ELR (cell line): ENCODE data around the gene TACC2.

Source experiments
- DNase-seq: peaks from one replicate; pipeline ENCODE4 v3.0.0-alpha.2; 2015; ENCODE audit warnings: low read depth

TACC2 gene

DNA sequence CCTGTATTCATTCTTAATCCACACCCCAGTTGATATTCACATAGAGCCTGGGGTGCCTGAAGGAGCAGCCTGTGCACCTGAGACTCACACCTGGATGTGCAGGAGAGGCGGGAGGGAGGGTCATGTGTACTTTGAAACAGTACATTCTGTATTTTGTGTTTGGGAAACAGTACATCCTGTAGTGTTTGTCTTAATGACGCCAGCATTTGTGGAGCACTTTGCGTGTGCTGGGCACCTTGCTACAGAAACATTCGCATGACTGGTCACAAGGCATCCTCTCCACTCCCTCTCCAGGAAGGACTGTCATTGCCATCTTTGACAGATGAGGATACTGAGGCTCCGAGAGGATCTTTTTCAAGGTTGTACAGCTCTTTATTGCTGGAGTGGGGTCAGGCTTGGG lies 132.1 kb downstream of the TACC2 start:
- DNase-seq, result no peak

DNA sequence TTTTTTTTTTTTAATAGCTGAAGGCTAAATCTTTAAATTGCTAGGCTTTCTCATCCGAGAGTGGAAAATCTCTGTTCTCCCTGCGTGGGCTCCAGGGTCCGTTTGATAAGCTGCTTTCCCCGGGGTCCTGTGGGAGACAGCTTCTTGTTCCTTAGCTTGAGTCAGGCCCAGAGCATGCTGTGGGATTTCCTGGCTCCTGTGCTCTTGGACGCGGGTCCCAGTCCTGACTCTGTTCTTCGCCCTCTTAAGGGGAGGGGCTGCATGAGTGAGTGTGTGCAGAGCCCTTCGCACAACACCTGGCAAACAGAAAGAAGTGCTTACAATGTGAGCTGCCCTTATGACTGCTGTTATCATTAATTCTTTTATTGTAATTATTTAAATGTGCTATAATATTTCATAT lies 133.5 kb downstream of the TACC2 start:
- DNase-seq, result no peak

DNA sequence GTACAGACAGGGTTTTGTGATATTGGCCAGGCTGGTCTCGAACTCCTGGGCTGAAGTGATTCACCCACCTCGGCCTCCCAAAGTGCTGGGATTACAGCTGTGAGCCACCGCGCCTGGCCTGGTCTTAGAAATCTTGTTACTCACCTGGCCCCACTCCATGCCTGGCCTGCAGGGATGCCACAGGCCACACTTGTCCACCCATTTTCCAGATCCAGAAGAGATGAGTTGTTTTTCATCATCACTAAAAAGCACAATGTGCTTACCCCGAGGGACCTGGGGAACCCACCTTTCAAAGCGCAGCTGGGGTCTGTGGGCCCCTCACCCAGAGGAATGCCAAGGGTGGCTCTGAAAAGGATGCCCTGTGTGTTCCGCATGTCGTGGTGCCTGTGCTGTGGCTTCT lies 134.2 kb downstream of the TACC2 start:
- DNase-seq, result no peak

DNA sequence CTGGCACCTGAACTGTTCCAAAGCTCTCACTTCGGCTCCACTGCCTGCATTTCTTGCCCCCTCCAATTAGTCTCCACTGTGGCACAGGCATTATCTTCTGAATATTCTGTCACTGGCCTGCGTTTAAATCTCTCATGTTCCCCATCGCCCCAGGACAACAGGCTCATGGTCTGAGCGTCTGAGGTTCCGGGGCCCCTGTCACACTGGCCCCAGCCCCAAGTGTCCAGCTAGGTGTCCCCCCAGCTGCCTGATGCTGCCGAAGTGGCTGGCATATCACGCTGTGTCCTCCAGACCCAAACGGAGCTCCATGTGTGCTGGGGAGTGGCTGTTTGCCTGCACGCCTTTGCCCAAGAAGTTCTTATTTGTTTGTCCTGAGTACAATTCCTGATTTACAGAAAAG lies 135.4 kb downstream of the TACC2 start:
- DNase-seq, result no peak

DNA sequence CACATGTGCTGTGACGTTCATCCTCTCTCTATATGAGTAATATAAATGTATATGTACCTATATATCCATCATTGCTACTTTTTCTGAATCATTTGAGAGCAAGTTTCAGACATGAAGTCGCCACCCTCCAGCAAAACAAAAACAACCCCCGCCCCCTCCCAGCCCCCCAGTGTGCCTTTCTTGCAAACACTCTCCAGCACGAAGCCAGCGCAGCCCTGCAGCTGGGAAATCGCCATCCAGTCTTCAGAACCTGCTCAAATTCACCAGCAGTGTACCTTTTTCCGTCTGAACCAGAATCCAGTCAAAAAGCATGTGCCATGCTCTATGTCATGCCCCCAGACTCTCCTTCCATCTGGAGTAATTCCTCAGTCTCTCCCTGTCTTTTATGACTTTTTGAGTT lies 135.8 kb downstream of the TACC2 start:
- no peak for DNase-seq

DNA sequence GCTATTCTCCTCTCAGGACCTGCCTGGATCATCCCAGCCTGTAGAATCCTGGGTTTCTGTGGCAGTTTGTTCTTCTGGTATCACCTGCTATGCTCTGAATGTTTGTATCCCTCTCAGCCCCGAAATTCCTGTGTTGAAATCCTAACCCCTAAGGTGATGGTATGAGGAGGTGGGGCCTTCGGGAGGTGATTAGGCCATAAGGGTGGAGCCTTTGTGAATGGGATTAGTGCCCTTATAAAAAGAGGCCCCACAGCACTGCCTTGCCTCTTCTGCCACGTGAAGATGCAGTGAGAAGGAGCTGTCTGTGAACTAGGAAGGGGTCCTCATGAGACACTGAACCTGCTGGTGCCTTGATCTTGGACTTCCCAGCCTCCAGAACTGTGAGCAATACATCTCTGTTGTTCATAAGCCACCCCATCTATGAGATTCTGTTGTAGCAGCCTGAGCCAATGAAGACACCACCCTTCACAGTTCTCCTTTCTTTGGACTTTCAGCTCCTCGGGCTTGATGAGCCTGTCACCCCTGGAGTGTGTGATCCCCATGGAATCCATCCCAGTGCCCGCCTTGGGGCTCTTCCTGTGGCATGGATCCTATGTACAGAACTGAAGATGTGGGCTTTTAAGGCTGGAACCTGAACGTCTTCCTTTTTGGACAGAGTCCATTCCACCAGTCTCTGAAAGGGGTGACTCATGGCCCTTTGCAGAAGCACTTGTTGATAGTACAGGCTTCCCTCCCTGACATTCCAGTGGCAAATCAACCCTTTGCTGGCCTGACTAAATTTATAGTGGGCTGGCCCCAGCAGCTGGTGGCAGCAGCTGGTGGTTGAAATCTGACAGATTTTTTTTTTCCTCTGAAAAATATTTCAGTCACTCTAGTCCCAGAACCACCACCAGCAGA lies 138.0 kb downstream of the TACC2 start:
- DNase-seq, result peak; percentile 95

DNA sequence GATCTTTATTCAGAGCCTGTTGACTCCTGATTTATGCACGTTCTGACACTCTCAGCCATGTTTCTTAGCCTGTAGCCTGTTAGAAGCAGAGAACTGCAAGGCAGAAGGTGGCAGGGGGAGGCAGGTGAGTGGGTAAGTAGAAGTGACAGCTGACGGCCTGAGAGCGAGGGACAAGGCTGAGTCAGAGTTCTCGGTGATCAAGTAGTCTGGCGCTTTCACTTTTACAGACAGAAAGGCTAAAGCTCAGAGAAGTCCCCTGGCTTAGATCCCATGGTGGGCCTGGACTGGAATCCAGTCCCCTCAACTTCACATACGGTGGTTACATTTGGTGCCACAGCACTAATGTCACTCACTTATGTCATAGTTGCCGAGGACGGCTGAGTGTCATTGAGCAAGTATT lies 139.0 kb downstream of the TACC2 start:
- DNase-seq, result peak; percentile 35

DNA sequence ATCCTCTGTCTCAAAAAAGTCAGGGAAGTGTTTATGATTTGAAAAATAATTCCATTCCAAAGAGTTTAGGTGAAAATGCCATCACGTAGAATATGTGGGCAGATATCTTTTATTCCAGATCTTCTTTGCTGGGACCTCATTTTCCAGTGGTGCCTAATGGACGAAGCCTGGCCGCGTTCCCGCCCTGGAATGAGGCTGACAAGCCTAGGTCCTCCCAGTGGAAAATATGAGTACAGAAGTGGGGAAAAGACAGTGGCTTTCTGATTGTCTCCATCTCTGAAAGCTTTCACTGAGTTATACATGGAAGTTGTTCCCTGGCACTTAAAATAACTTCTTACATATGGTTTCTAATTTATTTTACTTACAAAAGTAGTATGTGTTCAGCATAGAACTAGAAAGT lies 139.4 kb downstream of the TACC2 start:
- DNase-seq, result no peak

DNA sequence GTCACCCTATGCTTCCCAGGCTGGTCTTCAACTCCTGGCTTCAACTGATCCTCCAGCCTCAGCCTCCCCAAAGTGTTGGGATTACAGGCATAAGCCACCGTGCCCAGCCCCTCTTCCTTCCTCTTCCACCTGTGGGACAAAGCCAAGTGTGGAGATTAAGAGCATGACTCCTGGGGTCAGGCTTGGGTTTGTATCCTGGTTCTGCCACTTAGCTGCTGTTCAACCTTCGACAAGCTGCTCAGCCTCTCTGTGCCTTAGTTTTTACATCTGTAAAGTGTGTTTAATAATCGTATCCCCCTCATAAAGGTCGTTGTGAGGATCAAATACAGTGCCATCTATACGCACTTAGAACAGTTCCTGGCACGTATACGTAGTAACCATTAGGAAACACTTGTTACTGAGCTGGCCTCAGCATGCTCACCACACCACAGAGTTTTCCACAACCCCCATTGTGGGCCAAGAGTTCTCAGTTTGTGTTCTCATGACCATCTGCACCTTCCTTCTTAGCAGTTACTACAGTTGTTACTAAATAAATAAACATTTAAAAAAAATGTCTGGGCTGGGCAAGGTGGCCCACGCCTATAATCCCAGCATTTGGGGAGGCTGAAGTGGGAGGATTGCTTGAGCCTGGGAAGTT lies 141.6 kb downstream of the TACC2 start:
- no peak for DNase-seq

DNA sequence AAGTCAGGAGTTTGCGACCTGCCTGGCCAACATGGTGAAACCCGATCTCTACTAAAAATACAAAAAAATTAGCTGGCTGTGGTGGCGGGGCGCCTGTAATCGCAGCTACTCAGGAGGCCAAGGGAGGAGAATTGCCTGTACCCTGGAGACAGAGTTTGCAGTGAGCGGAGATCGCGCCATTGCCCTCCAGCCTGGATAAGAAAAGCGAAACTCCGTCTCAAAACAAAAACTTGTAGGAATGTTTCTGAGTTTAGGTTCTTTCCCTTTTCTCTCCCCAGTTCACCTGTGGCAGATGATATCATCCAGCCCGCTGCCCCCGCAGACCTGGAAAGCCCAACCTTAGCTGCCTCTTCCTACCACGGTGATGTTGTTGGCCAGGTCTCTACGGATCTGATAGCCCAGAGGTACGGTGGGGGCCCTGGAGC lies 143.4 kb downstream of the TACC2 start:
- no peak for DNase-seq

DNA sequence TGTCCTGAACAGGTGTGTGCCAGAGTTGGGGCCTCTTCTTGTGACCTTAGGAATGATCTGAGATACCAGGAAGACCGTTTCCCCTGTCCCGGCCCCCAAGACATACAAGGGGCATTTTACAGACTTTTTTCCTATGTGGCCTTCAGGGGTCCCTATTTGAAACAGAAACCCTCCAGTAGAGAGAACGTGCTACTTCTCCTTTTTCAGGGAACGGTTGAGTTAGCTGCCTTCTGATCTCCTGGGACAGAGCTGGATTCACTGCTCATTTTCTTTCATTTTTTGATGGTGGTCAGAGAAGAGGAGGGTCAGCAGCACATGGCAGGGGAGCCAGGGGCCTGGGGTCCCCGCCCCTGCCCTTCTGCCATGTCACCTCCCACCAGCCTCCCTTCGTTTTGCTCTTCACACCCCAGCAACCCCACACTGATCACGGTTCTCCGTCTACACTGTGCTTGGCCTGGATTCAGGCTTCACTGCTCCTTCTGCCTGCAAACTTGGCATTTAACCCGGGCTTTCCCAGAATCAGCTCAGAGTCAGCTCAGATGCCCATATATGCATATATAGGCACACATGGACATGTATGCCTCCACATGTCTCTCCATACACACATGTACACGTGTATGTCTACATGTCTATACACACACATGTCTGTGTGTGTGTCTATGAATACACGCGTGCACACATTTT lies 144.1 kb downstream of the TACC2 start:
- no peak for DNase-seq

DNA sequence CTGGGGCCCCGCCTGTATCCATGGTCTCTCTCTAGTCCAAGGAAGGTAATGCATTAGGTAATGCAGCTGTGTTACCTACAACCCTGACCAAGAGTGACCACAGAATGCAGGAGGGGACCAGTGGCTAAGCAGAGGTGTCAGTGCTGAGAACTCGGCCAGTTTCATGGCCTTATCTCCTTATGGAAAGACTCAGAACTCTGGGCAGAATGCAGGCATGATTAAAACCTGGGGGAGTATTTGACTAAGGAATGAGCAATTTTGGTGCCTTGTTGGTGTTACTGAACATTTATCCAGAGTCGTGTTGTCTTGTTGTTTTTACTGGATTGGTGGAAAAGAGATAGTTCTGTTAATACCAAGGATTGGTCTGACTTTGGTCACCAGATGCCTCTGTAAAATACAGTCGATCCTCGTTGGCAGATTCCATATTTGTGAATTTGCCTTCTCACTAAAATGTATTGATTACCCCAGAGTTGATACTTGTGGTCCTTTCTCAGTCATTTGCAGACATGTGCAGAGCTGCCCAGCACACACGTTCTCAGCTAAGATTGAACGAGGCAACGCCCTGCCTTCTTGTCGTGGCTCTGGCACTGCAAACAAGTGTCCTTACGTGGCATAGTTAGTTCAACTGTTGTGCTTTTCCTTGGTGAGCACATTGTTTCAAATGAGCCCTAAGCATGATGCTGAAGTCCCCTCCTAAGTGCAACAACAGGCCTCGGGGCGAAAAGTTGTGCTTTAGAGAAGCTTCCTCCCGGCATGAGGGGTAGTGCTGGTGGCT lies 146.5 kb downstream of the TACC2 start:
- DNase-seq, result no peak

DNA sequence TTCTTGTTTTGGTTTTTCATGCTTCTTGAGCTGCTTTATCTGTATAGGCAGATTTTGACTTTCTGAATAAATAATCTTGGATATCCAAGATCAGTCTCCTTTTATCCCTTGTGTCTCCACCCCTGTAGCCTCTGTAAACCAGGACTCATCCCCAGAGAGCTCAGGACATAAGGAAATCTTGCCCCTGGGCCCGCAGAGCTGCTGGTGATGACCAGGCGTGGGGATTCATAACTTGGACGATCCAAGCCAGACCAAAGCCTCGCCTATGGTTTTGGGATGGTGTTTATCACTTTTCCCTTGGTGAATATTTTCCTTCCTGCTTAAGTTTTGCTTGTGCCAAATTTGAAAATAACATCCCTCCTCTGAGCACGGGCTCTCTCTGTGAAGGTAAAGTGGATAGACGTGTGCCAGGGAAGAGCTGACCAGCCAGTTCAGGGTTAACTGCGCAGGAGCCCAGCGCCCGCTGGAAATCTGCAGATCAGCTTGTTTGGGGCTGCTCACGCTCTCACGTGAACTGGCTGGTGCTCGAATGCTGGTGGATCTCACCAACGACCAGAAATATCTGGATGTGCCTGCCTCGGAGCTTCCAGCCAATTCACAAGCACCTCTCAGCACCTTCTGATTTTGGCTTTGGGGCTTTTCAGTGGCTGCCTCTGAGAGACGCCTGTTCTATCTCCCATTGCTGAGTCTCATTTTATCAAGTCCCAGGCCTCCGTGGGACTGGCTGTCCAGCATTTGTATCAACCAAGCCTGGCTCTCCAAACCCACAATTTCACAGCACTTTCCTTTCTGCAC lies 150.1 kb downstream of the TACC2 start:
- DNase-seq, result no peak

DNA sequence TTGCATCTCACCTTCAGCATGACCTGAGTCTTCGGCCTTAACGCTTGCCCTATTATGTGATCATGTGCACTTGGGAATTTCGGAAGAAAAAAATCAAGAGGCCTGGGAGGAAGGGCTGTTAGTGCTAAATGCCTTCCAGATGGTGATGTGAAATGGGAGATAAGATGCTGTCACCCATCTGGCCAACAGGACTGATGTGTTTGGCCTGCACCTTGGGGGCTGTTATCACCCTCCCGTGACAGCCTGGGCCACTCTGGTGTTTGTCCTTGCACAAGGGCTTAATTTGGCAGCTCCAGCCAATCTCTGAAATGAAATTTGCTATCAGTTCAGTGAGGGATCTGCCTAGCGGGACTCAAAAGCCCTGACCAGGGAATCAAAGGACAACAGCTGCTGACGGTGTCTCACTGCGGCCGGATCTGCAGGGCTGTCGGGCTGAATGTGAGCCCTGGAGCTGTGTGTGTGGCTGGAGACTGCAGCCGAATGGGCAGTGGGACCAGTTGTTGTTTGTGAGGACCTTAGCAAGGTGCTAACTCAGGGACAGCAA lies 150.7 kb downstream of the TACC2 start:
- DNase-seq, result no peak

DNA sequence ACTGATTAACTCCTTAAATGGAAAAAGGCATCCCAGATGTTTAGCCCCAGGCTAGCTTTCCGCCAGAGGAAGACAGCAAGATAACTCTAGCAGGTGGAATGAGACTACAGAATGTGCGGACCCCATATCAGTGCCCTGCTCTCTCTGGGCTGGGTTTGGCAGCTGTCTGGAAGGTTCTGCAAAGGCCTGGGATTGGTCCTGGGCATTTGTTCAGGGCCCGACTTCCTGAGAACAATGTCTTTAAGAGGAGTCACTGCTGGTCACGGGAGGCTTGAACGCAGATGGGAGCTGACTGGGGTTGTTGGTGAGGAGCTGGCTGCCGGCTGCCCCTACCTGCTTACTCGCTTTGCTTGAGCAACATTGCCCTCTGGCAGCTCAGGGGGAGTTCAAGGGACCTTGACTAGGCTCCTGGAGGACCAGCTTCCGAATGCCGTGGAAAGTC lies 151.5 kb downstream of the TACC2 start:
- DNase-seq, result peak; percentile 80

DNA sequence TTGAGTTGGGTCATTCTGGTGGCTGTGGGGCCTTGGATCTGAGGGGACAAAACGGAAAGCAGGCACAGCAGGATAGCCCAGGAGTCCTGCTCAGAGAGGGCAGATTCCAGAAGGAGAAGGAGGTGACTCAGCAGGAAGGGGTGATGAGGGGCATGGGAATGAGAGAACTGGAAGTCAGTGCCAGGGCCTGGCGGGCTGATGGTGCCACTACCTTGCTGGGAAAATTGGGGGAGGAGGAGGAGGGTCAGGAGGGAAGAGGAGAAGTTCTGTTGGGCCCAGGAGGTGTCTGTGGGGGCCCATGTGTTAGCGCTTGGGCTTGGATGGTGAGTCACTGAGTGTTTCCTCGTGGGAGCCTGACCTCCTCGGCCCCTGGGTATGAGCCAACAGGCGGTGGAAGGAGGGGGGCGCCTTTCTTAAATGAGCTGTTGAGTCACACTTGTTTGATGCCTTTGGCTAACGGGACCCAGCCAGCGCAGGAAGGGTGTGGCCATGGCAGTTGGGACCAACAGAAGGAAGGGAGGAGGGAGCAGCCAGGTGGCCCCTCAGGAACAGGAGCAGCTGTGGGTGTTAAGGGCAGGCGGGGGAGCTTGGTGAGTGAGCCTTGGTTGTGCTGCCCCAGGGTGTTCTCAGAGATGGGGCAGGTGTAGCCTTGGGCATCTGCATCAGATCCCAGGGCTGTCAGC lies 152.1 kb downstream of the TACC2 start:
- DNase-seq, result peak; percentile 98

DNA sequence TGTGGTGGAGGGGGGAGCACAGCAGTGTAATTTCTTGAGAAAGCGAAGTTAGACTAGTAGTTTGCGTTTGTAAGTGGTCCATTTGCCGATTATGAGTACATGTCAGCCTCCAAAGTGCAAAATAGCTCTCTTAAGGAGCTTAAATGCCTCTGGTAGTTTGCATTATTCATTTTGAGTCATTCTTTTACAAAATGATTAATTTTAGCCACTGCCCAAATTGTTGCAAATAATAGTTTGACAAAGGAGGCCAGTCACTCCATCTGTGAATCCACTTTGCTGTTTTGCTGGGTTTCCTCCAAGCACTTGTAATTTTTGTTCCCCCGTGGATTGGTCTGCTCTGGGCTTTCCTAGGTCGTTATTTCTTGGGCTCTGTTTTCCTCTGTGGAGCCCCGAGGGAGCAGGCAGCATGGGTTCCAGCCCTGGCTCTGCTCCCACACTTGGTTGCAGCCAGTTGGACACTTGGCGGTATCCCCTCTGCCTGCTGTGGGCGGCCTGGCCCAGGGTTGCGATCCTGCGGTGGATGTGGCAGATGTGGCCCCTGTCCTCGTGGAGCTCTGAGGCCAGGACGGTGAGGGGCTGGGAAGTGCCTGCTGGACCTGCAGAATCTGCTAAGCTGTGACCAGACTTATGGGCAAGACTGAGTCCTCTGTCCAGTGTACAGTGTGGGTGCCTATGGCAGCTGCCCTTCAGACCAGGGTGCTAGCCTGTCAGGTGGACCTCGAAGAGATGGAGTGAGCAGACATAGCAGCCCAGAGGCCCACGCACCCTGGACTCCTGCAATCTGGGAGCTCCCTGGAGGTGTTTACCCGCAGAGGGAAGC lies 153.1 kb downstream of the TACC2 start:
- DNase-seq, result peak; percentile 83

DNA sequence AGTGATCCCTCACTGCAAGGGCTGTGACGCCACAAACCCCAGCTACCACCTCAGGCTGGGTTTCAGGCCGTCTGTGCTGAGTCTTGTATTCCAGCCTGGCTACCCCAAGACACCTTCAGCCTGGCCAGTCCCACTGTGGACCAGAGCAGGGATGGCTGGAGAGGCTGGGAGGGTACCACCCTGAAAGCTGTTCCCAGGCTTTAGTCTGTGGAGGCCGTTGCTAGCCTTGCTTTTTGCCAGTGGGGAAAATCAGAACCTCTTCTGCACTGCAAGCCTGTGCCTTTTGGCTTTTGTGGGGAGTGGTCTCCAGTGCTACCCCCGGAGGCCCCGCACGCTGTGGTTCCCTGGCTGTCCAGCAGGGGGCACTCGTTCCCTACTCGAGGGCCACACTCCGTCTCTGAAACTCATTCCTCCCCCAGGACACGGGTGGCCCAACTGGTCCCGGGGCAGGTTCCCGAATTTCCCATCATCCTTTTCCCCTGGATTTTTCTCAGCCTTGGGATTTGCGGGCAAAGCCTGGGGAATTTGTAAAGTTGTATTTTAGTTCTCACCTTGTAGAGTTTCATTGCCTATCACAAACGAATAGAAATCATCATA lies 153.8 kb downstream of the TACC2 start:
- DNase-seq, result peak; percentile 43

DNA sequence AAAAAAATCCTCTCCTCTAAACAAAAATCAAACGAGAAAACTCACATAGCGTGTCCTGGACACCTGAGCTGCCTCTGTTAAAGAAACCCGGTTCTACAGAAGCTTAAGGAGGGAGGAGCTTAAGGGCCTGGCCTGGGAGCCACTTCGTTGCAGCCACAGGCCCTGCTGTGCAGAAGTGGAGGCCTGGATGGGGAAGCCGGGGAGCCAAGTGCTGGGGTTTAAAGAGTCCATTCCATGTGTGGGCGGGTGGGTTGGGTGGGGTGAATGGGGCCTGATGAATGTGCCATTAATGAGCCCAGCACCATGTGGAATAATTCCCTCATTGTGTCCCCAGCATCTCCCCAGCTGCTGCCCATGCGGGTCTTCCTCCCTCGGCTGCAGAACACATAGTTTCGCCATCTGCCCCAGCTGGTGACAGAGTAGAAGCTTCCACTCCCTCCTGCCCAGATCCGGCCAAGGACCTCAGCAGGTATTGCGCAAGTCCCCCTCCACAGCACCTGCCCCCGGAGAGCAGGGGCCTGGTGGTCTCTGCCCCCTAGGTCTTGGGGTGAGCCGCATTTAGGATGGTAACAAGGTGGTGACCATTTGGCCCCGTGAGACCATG lies 154.4 kb downstream of the TACC2 start:
- no peak for DNase-seq
